ENCODE measurements around the gene SYT8.

Gene SYT8

DNA sequence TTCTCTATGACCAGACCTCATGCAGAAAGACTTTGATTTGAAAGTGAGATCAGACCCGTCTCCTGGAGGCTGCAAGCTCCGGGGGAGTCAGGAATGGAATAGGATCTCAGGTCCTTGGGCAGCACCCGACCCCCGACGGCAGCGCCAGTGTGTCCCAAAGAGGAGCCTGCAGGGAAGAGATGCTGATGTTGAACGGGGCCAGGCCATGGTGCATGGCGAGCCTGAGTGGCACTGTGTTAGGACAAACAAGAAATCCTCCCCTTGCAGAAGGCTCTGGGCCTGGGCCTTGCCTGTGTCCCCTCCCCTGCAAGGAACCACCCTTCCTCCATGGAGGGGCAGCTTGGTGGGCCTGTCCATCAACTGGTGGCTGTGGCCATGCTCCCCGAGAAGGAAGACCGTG is 20.1 kb upstream of the SYT8 start:
- no peak overlapping the region for H3K18ac ChIP-seq (ENCODE audit: low read length)
- H3K23ac ChIP-seq (ENCODE audit: low read length) = no peak overlapping the region
- H3K27ac ChIP-seq (ENCODE audit: low read depth, low read length) = no peak overlapping the region
- H3K9me3 ChIP-seq (ENCODE audit: insufficient read depth, low read depth, low read length) = peaks cover 4% of the 10 kb centered on the region
- no peak overlapping the region for H3K9ac ChIP-seq (ENCODE audit: low read length)
- H3K27me3 ChIP-seq (ENCODE audit: insufficient read depth, low read length) = no peaks in the 10 kb centered on the region
- H3K4me3 ChIP-seq (ENCODE audit: low read depth, low read length) = no peak overlapping the region
- H3K4me2 ChIP-seq (ENCODE audit: low read length) = no peak overlapping the region
- H2BK12ac ChIP-seq (ENCODE audit: low read length) = no peak overlapping the region
- no peak overlapping the region for H3K14ac ChIP-seq (ENCODE audit: low read length)
- H2AK5ac ChIP-seq (ENCODE audit: low read length) = no peak overlapping the region
- H2BK120ac ChIP-seq (ENCODE audit: insufficient read depth, low read length, poor library complexity) = no peak overlapping the region
- no peak overlapping the region for H4K91ac ChIP-seq (ENCODE audit: low read depth, low read length)
- WGBS (ENCODE audit: extremely low coverage, insufficient coverage, insufficient read length) = no CpG with 5 or more reads among the region's 10 CpGs
- H3K79me1 ChIP-seq (ENCODE audit: low read length) = no peaks in the 10 kb centered on the region
- H2BK5ac ChIP-seq (ENCODE audit: low read depth, low read length, poor library complexity) = no peak overlapping the region
- no peaks in the 10 kb centered on the region for H3K79me2 ChIP-seq (ENCODE audit: control insufficient read depth, insufficient read depth, low read length, poor library complexity)
- H3K4me1 ChIP-seq (ENCODE audit: control insufficient read depth in 1 of 2, insufficient read depth in 2 of 2, low read length in 2 of 2) = no peaks in the 10 kb centered on the region
- no peaks in the 10 kb centered on the region for H3K36me3 ChIP-seq (ENCODE audit: control insufficient read depth in 1 of 2, insufficient read depth in 2 of 2, low read length in 2 of 2)
- H4K12ac ChIP-seq (ENCODE audit: low read depth, low read length) = no peak overlapping the region
- H3K4ac ChIP-seq (ENCODE audit: low read depth, low read length) = no peak overlapping the region
- no peak overlapping the region for H4K8ac ChIP-seq (ENCODE audit: low read depth, low read length)
- H2AFZ ChIP-seq (ENCODE audit: insufficient read depth, low read length, poor library complexity) = no peak overlapping the region
- no peak for DNase-seq

DNA sequence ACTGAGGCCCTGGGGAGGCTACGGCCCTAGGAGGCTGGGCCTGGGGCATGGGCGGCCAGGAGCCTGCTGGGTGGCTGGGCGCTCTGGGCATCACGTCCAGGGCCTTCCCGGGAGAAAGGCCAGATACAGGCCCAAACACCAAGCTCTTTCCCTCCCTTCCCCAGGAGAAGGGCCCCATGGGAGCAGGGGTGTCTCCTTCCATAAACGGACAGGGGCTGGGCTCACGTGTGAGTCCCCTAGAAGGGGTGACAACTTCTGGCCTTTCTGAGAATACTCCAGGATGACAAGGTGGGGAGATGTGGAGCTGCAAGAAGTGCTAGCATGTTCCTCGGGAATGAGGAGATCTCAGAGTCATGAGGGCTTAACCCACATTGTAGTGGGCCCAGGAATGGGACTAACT is 19.5 kb upstream of the SYT8 start:
- Histone ChIP-seq H3K27me3 (ENCODE audit: insufficient read depth, low read length) (no peaks in the 10 kb centered on the region), H2AK5ac (ENCODE audit: low read length) (no peak overlapping the region), H3K27ac (ENCODE audit: low read depth, low read length) (no peak overlapping the region), H3K4ac (ENCODE audit: low read depth, low read length) (no peak overlapping the region), H2BK12ac (ENCODE audit: low read length) (no peak overlapping the region), H4K8ac (ENCODE audit: low read depth, low read length) (no peak overlapping the region), H2BK120ac (ENCODE audit: insufficient read depth, low read length, poor library complexity) (no peak overlapping the region), H3K9me3 (ENCODE audit: insufficient read depth, low read depth, low read length) (peaks cover 4% of the 10 kb centered on the region), H4K91ac (ENCODE audit: low read depth, low read length) (no peak overlapping the region), H3K79me1 (ENCODE audit: low read length) (no peaks in the 10 kb centered on the region), H3K4me1 (ENCODE audit: control insufficient read depth in 1 of 2, insufficient read depth in 2 of 2, low read length in 2 of 2) (peaks cover 0 to 4% of the 10 kb centered on the region in 2 experiments), H2AFZ (ENCODE audit: insufficient read depth, low read length, poor library complexity) (no peak overlapping the region), H3K23ac (ENCODE audit: low read length) (no peak overlapping the region), H3K4me3 (ENCODE audit: low read depth, low read length) (no peak overlapping the region), H3K36me3 (ENCODE audit: control insufficient read depth in 1 of 2, insufficient read depth in 2 of 2, low read length in 2 of 2) (no peaks in the 10 kb centered on the region), H3K79me2 (ENCODE audit: control insufficient read depth, insufficient read depth, low read length, poor library complexity) (no peaks in the 10 kb centered on the region), H3K4me2 (ENCODE audit: low read length) (no peak overlapping the region), H4K12ac (ENCODE audit: low read depth, low read length) (no peak overlapping the region), H3K9ac (ENCODE audit: low read length) (no peak overlapping the region), H2BK5ac (ENCODE audit: low read depth, low read length, poor library complexity) (no peak overlapping the region), H3K18ac (ENCODE audit: low read length) (no peak overlapping the region), H3K14ac (ENCODE audit: low read length) (no peak overlapping the region)
- WGBS (ENCODE audit: extremely low coverage, insufficient coverage, insufficient read length) = no CpG with 5 or more reads among the region's 8 CpGs
- no peak for DNase-seq

DNA sequence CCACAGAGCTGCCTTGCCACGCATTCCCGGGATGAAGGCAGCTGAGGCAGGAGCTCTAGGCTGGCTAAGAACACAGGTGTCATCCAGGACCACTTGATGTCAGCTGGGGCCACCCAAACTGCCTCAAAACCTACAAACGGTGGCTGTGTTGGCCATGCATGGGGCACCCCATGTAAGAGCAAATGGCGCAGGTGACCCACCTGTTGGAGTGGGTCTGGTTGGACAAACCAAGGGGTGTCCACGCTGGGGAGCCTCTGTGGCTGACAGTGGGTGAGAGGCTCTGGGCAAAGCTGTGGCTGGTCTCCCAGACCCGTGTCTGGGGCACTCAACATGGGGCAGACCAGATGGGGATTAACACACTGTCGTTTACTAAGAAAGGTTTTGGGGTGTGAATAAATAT is 19.0 kb upstream of the SYT8 start:
- H2AK5ac ChIP-seq (ENCODE audit: low read length) = no peak overlapping the region
- no peak overlapping the region for H3K4me3 ChIP-seq (ENCODE audit: low read depth, low read length)
- H3K18ac ChIP-seq (ENCODE audit: low read length) = no peak overlapping the region
- H3K4me2 ChIP-seq (ENCODE audit: low read length) = no peak overlapping the region
- no peak overlapping the region for H3K27ac ChIP-seq (ENCODE audit: low read depth, low read length)
- H3K79me1 ChIP-seq (ENCODE audit: low read length) = no peaks in the 10 kb centered on the region
- no peak for DNase-seq
- no peak overlapping the region for H4K12ac ChIP-seq (ENCODE audit: low read depth, low read length)
- no CpG with 5 or more reads among the region's 7 CpGs for WGBS (ENCODE audit: extremely low coverage, insufficient coverage, insufficient read length)
- no peak overlapping the region for H3K9ac ChIP-seq (ENCODE audit: low read length)
- no peak overlapping the region for H2BK12ac ChIP-seq (ENCODE audit: low read length)
- H3K4ac ChIP-seq (ENCODE audit: low read depth, low read length) = no peak overlapping the region
- H3K36me3 ChIP-seq (ENCODE audit: control insufficient read depth in 1 of 2, insufficient read depth in 2 of 2, low read length in 2 of 2) = no peaks in the 10 kb centered on the region
- no peak overlapping the region for H2AFZ ChIP-seq (ENCODE audit: insufficient read depth, low read length, poor library complexity)
- H2BK5ac ChIP-seq (ENCODE audit: low read depth, low read length, poor library complexity) = no peak overlapping the region
- no peak overlapping the region for H4K91ac ChIP-seq (ENCODE audit: low read depth, low read length)
- H3K23ac ChIP-seq (ENCODE audit: low read length) = no peak overlapping the region
- no peaks in the 10 kb centered on the region for H3K27me3 ChIP-seq (ENCODE audit: insufficient read depth, low read length)
- H2BK120ac ChIP-seq (ENCODE audit: insufficient read depth, low read length, poor library complexity) = no peak overlapping the region
- no peak overlapping the region for H4K8ac ChIP-seq (ENCODE audit: low read depth, low read length)
- no peaks in the 10 kb centered on the region for H3K79me2 ChIP-seq (ENCODE audit: control insufficient read depth, insufficient read depth, low read length, poor library complexity)
- no peak overlapping the region for H3K14ac ChIP-seq (ENCODE audit: low read length)
- peaks cover 5% of the 10 kb centered on the region for H3K9me3 ChIP-seq (ENCODE audit: insufficient read depth, low read depth, low read length)
- H3K4me1 ChIP-seq (ENCODE audit: control insufficient read depth in 1 of 2, insufficient read depth in 2 of 2, low read length in 2 of 2) = peaks cover 0 to 8% of the 10 kb centered on the region in 2 experiments

DNA sequence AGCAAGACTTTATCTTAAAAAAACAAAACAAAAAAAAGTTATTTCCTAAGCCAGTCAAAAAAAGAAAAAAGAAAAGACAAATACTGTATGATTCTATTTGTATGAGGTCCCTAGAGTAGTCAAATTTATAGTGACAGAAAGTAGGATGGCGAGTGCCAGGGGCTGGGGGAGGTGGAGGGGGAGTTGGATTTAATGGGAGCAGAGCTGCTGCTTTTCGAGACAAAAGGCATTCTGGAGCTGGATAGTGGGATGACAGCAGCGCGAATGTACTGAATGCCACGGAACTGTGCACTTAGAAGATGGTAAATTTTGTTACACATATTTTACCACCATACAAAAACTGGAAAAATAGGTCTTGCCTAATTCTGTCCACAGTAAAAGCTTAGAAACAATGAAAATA is 17.8 kb upstream of the SYT8 start:
- H3K4me2 ChIP-seq (ENCODE audit: low read length) = no peak overlapping the region
- H2AFZ ChIP-seq (ENCODE audit: insufficient read depth, low read length, poor library complexity) = no peak overlapping the region
- no peak overlapping the region for H3K4me3 ChIP-seq (ENCODE audit: low read depth, low read length)
- H3K4me1 ChIP-seq (ENCODE audit: control insufficient read depth in 1 of 2, insufficient read depth in 2 of 2, low read length in 2 of 2) = peaks cover 0 to 11% of the 10 kb centered on the region in 2 experiments
- H2AK5ac ChIP-seq (ENCODE audit: low read length) = no peak overlapping the region
- H2BK12ac ChIP-seq (ENCODE audit: low read length) = no peak overlapping the region
- no peak overlapping the region for H3K4ac ChIP-seq (ENCODE audit: low read depth, low read length)
- no peaks in the 10 kb centered on the region for H3K27me3 ChIP-seq (ENCODE audit: insufficient read depth, low read length)
- H4K12ac ChIP-seq (ENCODE audit: low read depth, low read length) = no peak overlapping the region
- no peak overlapping the region for H4K8ac ChIP-seq (ENCODE audit: low read depth, low read length)
- H3K9me3 ChIP-seq (ENCODE audit: insufficient read depth, low read depth, low read length) = peaks cover 8% of the 10 kb centered on the region
- H3K36me3 ChIP-seq (ENCODE audit: control insufficient read depth in 1 of 2, insufficient read depth in 2 of 2, low read length in 2 of 2) = no peaks in the 10 kb centered on the region
- H3K14ac ChIP-seq (ENCODE audit: low read length) = no peak overlapping the region
- H3K79me1 ChIP-seq (ENCODE audit: low read length) = no peaks in the 10 kb centered on the region
- H3K27ac ChIP-seq (ENCODE audit: low read depth, low read length) = no peak overlapping the region
- H3K79me2 ChIP-seq (ENCODE audit: control insufficient read depth, insufficient read depth, low read length, poor library complexity) = no peaks in the 10 kb centered on the region
- H3K9ac ChIP-seq (ENCODE audit: low read length) = no peak overlapping the region
- no peak overlapping the region for H2BK120ac ChIP-seq (ENCODE audit: insufficient read depth, low read length, poor library complexity)
- DNase-seq = no peak
- H3K23ac ChIP-seq (ENCODE audit: low read length) = no peak overlapping the region
- no peak overlapping the region for H4K91ac ChIP-seq (ENCODE audit: low read depth, low read length)
- no peak overlapping the region for H3K18ac ChIP-seq (ENCODE audit: low read length)
- no peak overlapping the region for H2BK5ac ChIP-seq (ENCODE audit: low read depth, low read length, poor library complexity)
- WGBS (ENCODE audit: extremely low coverage, insufficient coverage, insufficient read length) = no CpG with 5 or more reads among the region's 5 CpGs
